Measurements from ENCODE around the gene VAT1L. TPM values are rescaled to one million over a fixed set of nuclear protein-coding genes. Genes with fewer than 3 reads are reported as not detected.

VAT1L gene
- total and polyA plus RNA-seq, 2 experiments from 2014 or later = 6.2 TPM

DNA sequence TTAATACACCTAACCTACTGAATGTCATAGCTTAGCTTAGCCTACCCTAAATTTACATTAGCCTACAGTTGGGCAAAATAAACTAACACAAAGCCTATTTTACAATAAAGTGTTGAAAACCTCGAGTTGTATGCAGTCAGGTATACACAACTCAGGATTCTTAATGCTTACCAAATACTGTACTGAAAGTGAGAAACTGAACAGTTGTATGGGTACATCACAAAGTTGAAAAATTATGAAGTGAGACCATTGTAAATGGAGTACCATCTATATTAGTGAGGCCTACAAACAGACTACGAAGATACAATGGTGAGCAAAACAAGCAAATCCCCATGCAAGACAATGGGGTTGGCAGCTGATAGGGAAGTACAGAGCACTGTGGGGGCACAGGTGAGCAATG lies 79.7 kb downstream of the VAT1L start:
- Histone ChIP-seq H3K4me2 (ENCODE audit: unreplicated experiment) (no peak overlapping the region), H3K4me3 (no peak overlapping the region), H3K27me3 (replicated peaks; ENCODE audit: insufficient read depth) (no peaks in the 10 kb centered on the region), H3K9me3 (ENCODE audit: low read depth) (no peaks in the 10 kb centered on the region), H3K36me3 (ENCODE audit: low read depth) (no peaks in the 10 kb centered on the region), H4K20me1 (ENCODE audit: insufficient read depth) (no peaks in the 10 kb centered on the region), H3K4me1 (ENCODE audit: insufficient read depth) (no peaks in the 10 kb centered on the region), H3K9me2 (ENCODE audit: insufficient read depth) (no peaks in the 10 kb centered on the region), H3F3A (ENCODE audit: insufficient read depth) (no peaks in the 10 kb centered on the region), H3K27ac (no peak overlapping the region), H3K79me2 (ENCODE audit: insufficient read depth) (no peaks in the 10 kb centered on the region), H3K9ac (no peak overlapping the region), H2AFZ (no peak overlapping the region)
- TF ChIP-seq EZH2phosphoT487 (IDR thresholded peaks at IDR 0.05; ENCODE audit: insufficient read depth, low read depth) (no peak), EZH2 (IDR thresholded peaks at IDR 0.05; ENCODE audit: insufficient read depth, poor library complexity, severe bottlenecking) (no peak)
- no peak for DNase-seq
- in situ Hi-C loops (cut with MboI) = no loop called here
- 59 to 73% methylated on average over 2 of the region's 2 CpGs for WGBS, 2 experiments (ENCODE audit: low coverage in 1 of 2, low lambda C conversion rate in 2 of 2, missing lambda C conversion rate in 2 of 2)

DNA sequence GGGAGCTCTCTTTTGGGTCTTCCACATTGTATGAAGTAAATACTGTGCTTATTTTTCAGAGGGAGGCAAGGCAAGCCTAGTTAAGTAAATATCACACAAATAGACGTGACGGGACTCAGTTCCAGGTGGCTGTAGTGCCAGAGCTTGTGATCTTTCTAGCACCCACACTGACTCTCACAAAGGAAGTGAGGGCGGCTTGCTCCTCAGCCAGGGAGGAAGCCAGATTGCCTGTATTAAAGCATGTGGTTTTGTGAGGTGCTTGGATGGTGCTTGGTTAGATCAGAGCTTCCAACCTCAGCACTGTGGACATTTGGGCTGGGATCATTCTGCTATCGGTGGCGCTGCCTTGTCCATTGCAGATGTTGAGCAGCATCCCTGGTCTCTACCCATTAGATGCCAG lies 80.1 kb downstream of the VAT1L start:
- Histone ChIP-seq H3K4me2 (ENCODE audit: unreplicated experiment) (no peak overlapping the region), H3K27ac (no peak overlapping the region), H3K4me1 (ENCODE audit: insufficient read depth) (no peaks in the 10 kb centered on the region), H3F3A (ENCODE audit: insufficient read depth) (no peaks in the 10 kb centered on the region), H3K9ac (no peak overlapping the region), H3K4me3 (no peak overlapping the region), H3K27me3 (replicated peaks; ENCODE audit: insufficient read depth) (no peaks in the 10 kb centered on the region), H2AFZ (no peak overlapping the region), H4K20me1 (ENCODE audit: insufficient read depth) (no peaks in the 10 kb centered on the region), H3K36me3 (ENCODE audit: low read depth) (no peaks in the 10 kb centered on the region), H3K9me3 (ENCODE audit: low read depth) (no peaks in the 10 kb centered on the region), H3K79me2 (ENCODE audit: insufficient read depth) (no peaks in the 10 kb centered on the region), H3K9me2 (ENCODE audit: insufficient read depth) (no peaks in the 10 kb centered on the region)
- in situ Hi-C loops (cut with MboI) = no loop called here
- WGBS, 2 experiments (ENCODE audit: low coverage in 1 of 2, low lambda C conversion rate in 2 of 2, missing lambda C conversion rate in 2 of 2) = 87 to 88% methylated on average over 5 of the region's 5 CpGs
- DNase-seq = no peak
- TF ChIP-seq EZH2 (IDR thresholded peaks at IDR 0.05; ENCODE audit: insufficient read depth, poor library complexity, severe bottlenecking) (no peak), EZH2phosphoT487 (IDR thresholded peaks at IDR 0.05; ENCODE audit: insufficient read depth, low read depth) (no peak)

DNA sequence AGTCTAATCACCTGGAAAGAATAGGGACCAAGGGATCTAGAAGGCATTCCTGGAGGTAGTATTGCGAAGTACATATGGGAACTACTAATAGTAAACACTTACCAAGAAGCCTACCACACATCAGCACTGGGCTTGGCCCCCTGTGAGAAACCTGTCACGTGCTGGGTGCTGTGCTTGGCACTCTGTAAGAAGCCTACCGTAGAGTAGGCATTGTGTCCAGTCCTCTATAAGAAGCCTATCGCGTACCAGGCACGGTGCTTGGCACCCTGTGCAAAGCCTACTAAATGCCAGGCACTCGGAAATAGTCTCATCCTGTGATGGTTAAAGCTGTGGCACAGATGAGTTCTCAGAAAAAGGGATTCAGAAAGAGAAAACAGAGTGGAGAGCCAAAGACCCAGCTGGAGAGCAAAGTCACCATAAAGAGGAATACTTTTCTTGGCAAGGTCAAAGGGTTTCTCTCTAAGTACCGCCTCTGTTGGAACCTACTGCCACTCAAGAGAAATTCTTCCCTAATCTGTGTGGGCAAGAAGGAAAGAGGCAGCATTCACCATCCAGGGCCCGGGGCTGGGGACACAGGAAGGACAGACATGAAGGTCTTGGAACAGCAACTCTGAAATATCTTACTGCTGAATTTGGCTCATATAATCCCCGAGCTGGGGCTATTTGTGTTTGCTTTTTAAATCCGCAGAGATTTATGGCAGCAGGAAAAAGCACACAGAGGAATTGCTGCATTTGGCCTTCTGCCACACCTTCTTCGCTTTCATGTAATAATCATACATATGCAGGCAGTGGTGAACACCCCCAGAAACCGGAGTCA lies 81.8 kb downstream of the VAT1L start:
- DNase-seq = peak; percentile 14
- no peaks in the 10 kb centered on the region for H3K4me1 ChIP-seq (ENCODE audit: insufficient read depth)
- no peaks in the 10 kb centered on the region for H3K27me3 ChIP-seq (replicated peaks; ENCODE audit: insufficient read depth)
- no peaks in the 10 kb centered on the region for H3F3A ChIP-seq (ENCODE audit: insufficient read depth)
- H3K9me3 ChIP-seq (ENCODE audit: low read depth) = no peaks in the 10 kb centered on the region
- H3K9me2 ChIP-seq (ENCODE audit: insufficient read depth) = no peaks in the 10 kb centered on the region
- in situ Hi-C loops (cut with MboI) = no loop called here
- no peaks in the 10 kb centered on the region for H4K20me1 ChIP-seq (ENCODE audit: insufficient read depth)
- H3K4me3 ChIP-seq = no peak overlapping the region
- no peak overlapping the region for H3K27ac ChIP-seq
- WGBS, 2 experiments (ENCODE audit: low coverage in 1 of 2, low lambda C conversion rate in 2 of 2, missing lambda C conversion rate in 2 of 2) = 31 to 33% methylated on average over 13 of the region's 13 CpGs
- TF ChIP-seq EZH2 (IDR thresholded peaks at IDR 0.05; ENCODE audit: insufficient read depth, poor library complexity, severe bottlenecking) = no peak
- no peak for TF ChIP-seq EZH2phosphoT487 (IDR thresholded peaks at IDR 0.05; ENCODE audit: insufficient read depth, low read depth)
- no peak overlapping the region for H2AFZ ChIP-seq
- H3K36me3 ChIP-seq (ENCODE audit: low read depth) = no peaks in the 10 kb centered on the region
- H3K4me2 ChIP-seq (ENCODE audit: unreplicated experiment) = no peak overlapping the region
- H3K9ac ChIP-seq = no peak overlapping the region
- H3K79me2 ChIP-seq (ENCODE audit: insufficient read depth) = no peaks in the 10 kb centered on the region

DNA sequence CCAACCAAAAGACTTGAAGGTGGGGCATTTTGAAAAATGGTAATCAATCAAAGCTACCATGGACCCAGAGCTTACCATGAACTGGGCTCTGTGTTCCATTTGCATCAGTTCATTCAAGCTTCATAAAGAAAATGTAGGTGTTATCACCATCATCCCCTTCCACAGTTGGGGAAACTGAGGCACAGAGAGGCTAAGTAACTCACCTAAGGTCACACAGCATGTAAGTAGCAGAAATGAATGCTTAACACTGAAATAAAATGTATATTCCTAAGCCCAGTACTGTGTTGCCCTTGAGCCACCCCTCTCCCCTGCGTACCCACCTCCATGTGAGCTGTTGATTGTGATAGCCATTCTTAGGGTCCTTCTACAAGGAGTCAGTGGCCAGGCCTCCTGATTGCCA lies 83.6 kb downstream of the VAT1L start:
- H3K27ac ChIP-seq = no peak overlapping the region
- no peak overlapping the region for H2AFZ ChIP-seq
- H3K9me3 ChIP-seq (ENCODE audit: low read depth) = no peaks in the 10 kb centered on the region
- in situ Hi-C loops (cut with MboI) = no loop called here
- no peaks in the 10 kb centered on the region for H3K4me1 ChIP-seq (ENCODE audit: insufficient read depth)
- H4K20me1 ChIP-seq (ENCODE audit: insufficient read depth) = no peaks in the 10 kb centered on the region
- H3K79me2 ChIP-seq (ENCODE audit: insufficient read depth) = no peaks in the 10 kb centered on the region
- no peak overlapping the region for H3K4me2 ChIP-seq (ENCODE audit: unreplicated experiment)
- no peaks in the 10 kb centered on the region for H3K36me3 ChIP-seq (ENCODE audit: low read depth)
- no peak overlapping the region for H3K9ac ChIP-seq
- 79 to 93% methylated on average over 1 of the region's 1 CpG for WGBS, 2 experiments (ENCODE audit: low coverage in 1 of 2, low lambda C conversion rate in 2 of 2, missing lambda C conversion rate in 2 of 2)
- TF ChIP-seq EZH2phosphoT487 (IDR thresholded peaks at IDR 0.05; ENCODE audit: insufficient read depth, low read depth) (no peak), EZH2 (IDR thresholded peaks at IDR 0.05; ENCODE audit: insufficient read depth, poor library complexity, severe bottlenecking) (no peak)
- no peak overlapping the region for H3K4me3 ChIP-seq
- H3K27me3 ChIP-seq (replicated peaks; ENCODE audit: insufficient read depth) = no peaks in the 10 kb centered on the region
- DNase-seq = no peak
- no peaks in the 10 kb centered on the region for H3F3A ChIP-seq (ENCODE audit: insufficient read depth)
- no peaks in the 10 kb centered on the region for H3K9me2 ChIP-seq (ENCODE audit: insufficient read depth)
